Astrocyte (in vitro differentiated cells and primary cell): ENCODE results near the gene CALD1. TPM values are rescaled to one million over a fixed set of nuclear protein-coding genes. Genes with fewer than 3 reads are reported as not detected.

Experiments used
- DNase-seq: peaks from one replicate; pipeline ENCODE4 v3.0.0-alpha.2; 2010; ENCODE audit warnings: low read depth
- FAIRE-seq: peaks from 2 replicates; lab custom pipeline; 2011; peaks lifted over from hg19 to GRCh38; lab: Jason Lieb, UNC
- H2AFZ ChIP-seq: 2 replicates; pipeline ENCODE4 v1.6.0; 2012; ENCODE audit warnings: low read depth, low read length, inconsistent platforms
- H3K27ac ChIP-seq: 2 replicates; pipeline ENCODE4 v1.5.1; 2011; ENCODE audit warnings: low read depth, low read length, inconsistent platforms
- H3K27me3 ChIP-seq: 2 replicates; pipeline ENCODE4 v1.6.0; 2011; ENCODE audit warnings: low read length, inconsistent platforms; ENCODE audit not compliant: insufficient read depth
- H3K36me3 ChIP-seq: 2 replicates; pipeline ENCODE4 v1.5.1; 2011; ENCODE audit warnings: low read length, inconsistent platforms; ENCODE audit not compliant: insufficient read depth
- H3K4me1 ChIP-seq: 2 replicates; pipeline ENCODE4 v1.5.1; 2011; ENCODE audit warnings: low read length, inconsistent platforms; ENCODE audit not compliant: insufficient read depth
- H3K4me2 ChIP-seq: 2 replicates; pipeline ENCODE4 v1.6.0; 2012; ENCODE audit warnings: low read length, inconsistent platforms
- H3K4me3 ChIP-seq: 2 replicates; pipeline ENCODE4 v1.5.1; 2011; ENCODE audit warnings: low read depth, mild to moderate bottlenecking, low read length, inconsistent platforms; ENCODE audit not compliant: insufficient read depth
- H3K79me2 ChIP-seq: 2 replicates; pipeline ENCODE4 v1.6.0; 2012; ENCODE audit warnings: mild to moderate bottlenecking, low read length, inconsistent platforms; ENCODE audit not compliant: insufficient read depth
- H3K9ac ChIP-seq: 2 replicates; pipeline ENCODE4 v1.6.0; 2012; ENCODE audit warnings: mild to moderate bottlenecking, low read length, inconsistent platforms
- H3K9me3 ChIP-seq: 2 replicates; pipeline ENCODE4 v1.5.1; 2012; ENCODE audit warnings: low read depth, mild to moderate bottlenecking, low read length, inconsistent platforms; ENCODE audit not compliant: insufficient read depth
- H4K20me1 ChIP-seq: 2 replicates; pipeline ENCODE4 v1.6.0; 2012; ENCODE audit warnings: low read length, inconsistent platforms; ENCODE audit not compliant: insufficient read depth
- H3K27ac Mint-ChIP-seq: one replicate; pipeline ENCODE4 v1.8.0; 2021; ENCODE audit warnings: mild to moderate bottlenecking, mixed read lengths; ENCODE audit not compliant: unreplicated experiment
- H3K27me3 Mint-ChIP-seq: one replicate; pipeline ENCODE4 v1.8.0; 2021; ENCODE audit warnings: low read depth, mixed read lengths; ENCODE audit not compliant: unreplicated experiment
- H3K36me3 Mint-ChIP-seq: one replicate; pipeline ENCODE4 v1.8.0; 2021; ENCODE audit warnings: low read depth, mixed read lengths; ENCODE audit not compliant: unreplicated experiment
- H3K4me1 Mint-ChIP-seq: one replicate; pipeline ENCODE4 v1.8.0; 2021; ENCODE audit warnings: low read depth, mixed read lengths; ENCODE audit not compliant: unreplicated experiment
- H3K4me3 Mint-ChIP-seq: one replicate; pipeline ENCODE4 v1.8.0; 2021; ENCODE audit warnings: mild to moderate bottlenecking, moderate library complexity, mixed read lengths; ENCODE audit not compliant: unreplicated experiment
- H3K9me3 Mint-ChIP-seq: one replicate; pipeline ENCODE4 v1.8.0; 2021; ENCODE audit warnings: mild to moderate bottlenecking, mixed read lengths; ENCODE audit not compliant: unreplicated experiment
- EZH2 ChIP-seq: IDR thresholded peaks from 2 replicates; pipeline ENCODE4 v1.6.1; 2012; ENCODE audit warnings: mild to moderate bottlenecking, low read length, inconsistent platforms; ENCODE audit not compliant: insufficient read depth
- total RNA-seq: library from RNA; stranded (reverse); gene quantifications from 2 replicates; pipeline ENCODE4 v1.2.1, GENCODE V29; 2021
- TF ChIP-seq, protein P1 (sequence below): IDR thresholded peaks from 2 replicates; pipeline ENCODE4 v1.5.1; 2011; ENCODE audit warnings: low read depth, mild to moderate bottlenecking, inconsistent platforms, low read length, moderate library complexity; ENCODE audit not compliant: insufficient read depth

Gene CALD1
- total RNA-seq, 1 donor from 2014 or later, result 1,872 TPM

DNA sequence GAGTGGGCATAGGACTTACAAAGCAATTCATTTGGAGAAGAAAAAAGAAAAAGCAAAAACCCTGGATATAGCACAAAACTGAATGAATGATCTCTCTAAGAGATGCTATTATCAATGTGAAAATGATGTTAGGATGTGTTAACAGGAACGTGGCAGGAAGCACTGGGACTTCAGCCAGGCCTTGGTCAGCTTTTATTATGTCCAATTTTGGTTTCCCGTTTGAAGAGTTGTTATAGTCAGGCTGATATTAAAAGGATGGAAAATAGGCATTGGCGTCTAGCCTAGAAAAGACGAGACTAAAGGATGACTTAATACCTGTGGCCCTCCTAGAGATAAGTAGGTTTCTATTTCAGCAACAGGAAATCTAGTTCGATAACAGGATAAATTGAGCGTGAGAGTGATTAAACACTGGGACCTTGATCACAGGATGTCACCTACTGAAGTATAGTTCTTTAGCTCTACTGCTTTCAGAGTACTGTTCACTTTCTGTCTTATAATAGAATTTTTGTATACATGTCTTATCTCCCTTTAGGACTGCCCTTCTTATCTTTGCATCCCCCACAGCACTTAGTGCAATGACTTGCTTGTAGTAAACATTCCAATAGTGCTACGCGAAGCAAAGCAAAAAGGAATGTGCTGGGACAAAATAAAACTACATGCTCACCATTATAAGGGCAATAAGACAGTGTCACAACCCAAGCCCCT lies 107.1 kb downstream of the CALD1 start:
- TF ChIP-seq, protein P1, sequence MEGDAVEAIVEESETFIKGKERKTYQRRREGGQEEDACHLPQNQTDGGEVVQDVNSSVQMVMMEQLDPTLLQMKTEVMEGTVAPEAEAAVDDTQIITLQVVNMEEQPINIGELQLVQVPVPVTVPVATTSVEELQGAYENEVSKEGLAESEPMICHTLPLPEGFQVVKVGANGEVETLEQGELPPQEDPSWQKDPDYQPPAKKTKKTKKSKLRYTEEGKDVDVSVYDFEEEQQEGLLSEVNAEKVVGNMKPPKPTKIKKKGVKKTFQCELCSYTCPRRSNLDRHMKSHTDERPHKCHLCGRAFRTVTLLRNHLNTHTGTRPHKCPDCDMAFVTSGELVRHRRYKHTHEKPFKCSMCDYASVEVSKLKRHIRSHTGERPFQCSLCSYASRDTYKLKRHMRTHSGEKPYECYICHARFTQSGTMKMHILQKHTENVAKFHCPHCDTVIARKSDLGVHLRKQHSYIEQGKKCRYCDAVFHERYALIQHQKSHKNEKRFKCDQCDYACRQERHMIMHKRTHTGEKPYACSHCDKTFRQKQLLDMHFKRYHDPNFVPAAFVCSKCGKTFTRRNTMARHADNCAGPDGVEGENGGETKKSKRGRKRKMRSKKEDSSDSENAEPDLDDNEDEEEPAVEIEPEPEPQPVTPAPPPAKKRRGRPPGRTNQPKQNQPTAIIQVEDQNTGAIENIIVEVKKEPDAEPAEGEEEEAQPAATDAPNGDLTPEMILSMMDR, result no peak
- TF ChIP-seq EZH2, result no peak
- H3K4me3 ChIP-seq, result no peak overlapping the region
- H3K79me2 ChIP-seq, result peaks cover 86% of the 10 kb centered on the region
- H2AFZ ChIP-seq, result no peak overlapping the region
- Mint-ChIP-seq H3K4me3 (peak overlapping the region; percentile 23), H3K9me3 (no peaks in the 10 kb centered on the region), H3K27ac (peak overlapping the region; percentile 88), H3K36me3 (peaks cover 17% of the 10 kb centered on the region), H3K4me1 (peaks cover 80% of the 10 kb centered on the region), H3K27me3 (no peaks in the 10 kb centered on the region)
- peak overlapping the region; percentile 75 for H3K4me2 ChIP-seq
- H3K27me3 ChIP-seq, result no peaks in the 10 kb centered on the region
- H3K4me1 ChIP-seq, result peaks cover 54% of the 10 kb centered on the region
- peak overlapping the region; percentile 73 for H3K9ac ChIP-seq
- H3K27ac ChIP-seq, result peak overlapping the region; percentile 89
- peaks cover 77% of the 10 kb centered on the region for H4K20me1 ChIP-seq
- DNase-seq (peak; percentile 87), FAIRE-seq (peak; percentile 29)
- H3K36me3 ChIP-seq, result peaks cover 27% of the 10 kb centered on the region
- no peaks in the 10 kb centered on the region for H3K9me3 ChIP-seq

DNA sequence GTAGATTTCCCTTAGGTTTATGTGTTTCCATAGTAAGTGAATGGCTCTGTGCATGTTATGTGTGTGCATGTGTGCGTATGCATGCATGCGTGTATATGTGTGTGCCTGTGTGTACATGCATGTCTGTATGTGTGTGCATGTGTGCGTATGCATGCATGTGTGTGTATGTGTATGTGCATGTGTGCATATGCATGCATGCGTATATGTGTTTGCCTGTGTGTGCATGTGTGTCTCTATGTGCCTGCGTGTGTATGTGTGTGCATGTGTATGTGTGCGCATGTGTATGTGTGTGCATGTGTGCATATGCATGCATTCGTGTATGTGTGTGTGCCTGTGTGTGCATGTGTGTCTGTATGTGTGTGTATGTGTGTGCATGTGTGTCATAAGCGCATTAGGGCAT lies 108.1 kb downstream of the CALD1 start:
- no peaks in the 10 kb centered on the region for H3K27me3 Mint-ChIP-seq
- Histone ChIP-seq H3K9me3 (no peaks in the 10 kb centered on the region), H4K20me1 (peaks cover 76% of the 10 kb centered on the region), H3K27me3 (no peaks in the 10 kb centered on the region), H3K4me2 (peak overlapping the region; percentile 75), H2AFZ (no peak overlapping the region), H3K9ac (peak overlapping the region; percentile 73), H3K4me3 (no peak overlapping the region), H3K36me3 (peaks cover 34% of the 10 kb centered on the region), H3K4me1 (peaks cover 64% of the 10 kb centered on the region), H3K79me2 (peaks cover 86% of the 10 kb centered on the region), H3K27ac (peak overlapping the region; percentile 89)
- no peaks in the 10 kb centered on the region for H3K9me3 Mint-ChIP-seq
- DNase-seq, result no peak
- no peak overlapping the region for H3K4me3 Mint-ChIP-seq
- TF ChIP-seq, protein P1, result no peak
- no peak for TF ChIP-seq EZH2
- H3K27ac Mint-ChIP-seq, result no peak overlapping the region
- no peak for FAIRE-seq
- peaks cover 77% of the 10 kb centered on the region for H3K4me1 Mint-ChIP-seq
- peaks cover 19% of the 10 kb centered on the region for H3K36me3 Mint-ChIP-seq

DNA sequence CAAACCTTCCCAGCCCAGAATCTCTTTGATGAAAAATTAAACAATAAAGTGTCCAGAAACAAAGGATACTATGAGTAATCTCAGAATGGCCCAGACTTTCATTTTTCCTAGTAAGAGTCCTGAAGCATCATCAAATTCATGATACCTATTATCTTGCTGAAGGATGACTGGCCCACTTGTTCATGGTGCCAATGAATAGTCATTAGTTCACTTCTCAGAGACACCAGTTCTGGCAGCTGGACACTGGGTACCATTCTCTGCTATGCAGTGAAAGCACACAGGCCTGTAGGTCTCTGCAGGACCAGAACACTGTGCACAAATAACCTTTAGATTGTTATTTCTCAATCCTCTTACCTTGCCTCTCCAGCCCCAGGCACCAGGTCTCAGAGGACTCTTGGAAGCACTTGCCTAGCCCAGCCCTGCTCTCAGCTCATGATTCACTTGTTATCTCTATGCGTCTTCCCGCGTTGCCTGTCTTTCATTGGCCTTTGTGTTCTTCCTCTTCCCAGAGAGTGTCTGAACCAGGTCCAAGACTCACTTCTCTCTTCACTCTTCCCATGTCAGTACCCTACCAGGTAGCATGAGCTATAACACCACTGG lies 108.8 kb downstream of the CALD1 start:
- peak overlapping the region; percentile 11 for H3K27ac ChIP-seq
- TF ChIP-seq, protein P1, result no peak
- no peak for TF ChIP-seq EZH2
- peak overlapping the region; percentile 73 for H3K27ac Mint-ChIP-seq
- H2AFZ ChIP-seq, result no peak overlapping the region
- H3K4me2 ChIP-seq, result no peak overlapping the region
- peaks cover 19% of the 10 kb centered on the region for H3K36me3 Mint-ChIP-seq
- H4K20me1 ChIP-seq, result peaks cover 81% of the 10 kb centered on the region
- DNase-seq, result no peak
- H3K4me1 ChIP-seq, result peaks cover 69% of the 10 kb centered on the region
- peaks cover 86% of the 10 kb centered on the region for H3K79me2 ChIP-seq
- no peak overlapping the region for H3K9ac ChIP-seq
- no peaks in the 10 kb centered on the region for H3K27me3 ChIP-seq
- H3K4me3 Mint-ChIP-seq, result no peak overlapping the region
- H3K4me3 ChIP-seq, result no peak overlapping the region
- no peaks in the 10 kb centered on the region for H3K9me3 Mint-ChIP-seq
- peaks cover 34% of the 10 kb centered on the region for H3K36me3 ChIP-seq
- peaks cover 79% of the 10 kb centered on the region for H3K4me1 Mint-ChIP-seq
- no peak for FAIRE-seq
- H3K9me3 ChIP-seq, result no peaks in the 10 kb centered on the region
- H3K27me3 Mint-ChIP-seq, result no peaks in the 10 kb centered on the region
